CD4-positive, alpha-beta memory T cell (primary cell): ENCODE data around the gene SPATA20. TPM values are rescaled to one million over a fixed set of nuclear protein-coding genes. Genes with fewer than 3 reads are reported as not detected.
A peak's percentile ranks its signal among the peaks of the same experiment; 100 is the strongest.

Source experiments
- CTCF ChIA-PET: fragments of 350-600 bp; sonication (Branson Sonifier 250); formaldehyde crosslinking; loops from one replicate; lab custom pipeline; 2021; ENCODE audit warnings: inconsistent platforms; ENCODE audit not compliant: partially characterized antibody; lab: Charles Lee
- POLR2A ChIA-PET: fragments of 350-600 bp; sonication (Branson Sonifier 250); formaldehyde crosslinking; loops from one replicate; lab custom pipeline; 2021; ENCODE audit not compliant: partially characterized antibody; lab: Charles Lee
- DNase-seq, 5 donors: peaks; one replicate each; pipeline versions ENCODE4 v3.0.0 to v3.0.0-alpha.2; 2020 to 2022; ENCODE audit warnings: mixed read lengths in 1 of 5
- H3K27ac ChIP-seq: one replicate; pipeline ENCODE4 v1.7.0; 2013; ENCODE audit warnings: low read depth, low read length
- H3K27me3 ChIP-seq: 2 replicates; pipeline ENCODE4 v1.7.0; 2013; ENCODE audit warnings: mild to moderate bottlenecking, low read length, moderate library complexity; ENCODE audit not compliant: insufficient read depth
- H3K36me3 ChIP-seq: 2 replicates; pipeline ENCODE4 v1.7.0; 2013; ENCODE audit warnings: mild to moderate bottlenecking, low read length, moderate library complexity; ENCODE audit not compliant: insufficient read depth
- H3K4me1 ChIP-seq: 2 replicates; pipeline ENCODE4 v1.7.0; 2013; ENCODE audit warnings: mild to moderate bottlenecking, low read length, moderate library complexity; ENCODE audit not compliant: insufficient read depth
- H3K4me3 ChIP-seq, 2 donors: one replicate each; pipeline ENCODE4 v1.7.0; 2013; ENCODE audit warnings: low read length in 2 of 2, mild to moderate bottlenecking in 1 of 2
- H3K9me3 ChIP-seq, 2 donors: one replicate each; pipeline ENCODE4 v1.7.0; 2013; ENCODE audit warnings: low read length in 2 of 2, control low read depth in 1 of 2; ENCODE audit not compliant: control insufficient read depth in 1 of 2
- H3K27ac Mint-ChIP-seq, 7 donors: one replicate each; pipeline ENCODE4 v1.8.0; 2020 to 2021; ENCODE audit warnings: mixed read lengths in 7 of 7, mild to moderate bottlenecking in 6 of 7, inconsistent platforms in 3 of 7, moderate library complexity in 3 of 7
- H3K27me3 Mint-ChIP-seq, 2 donors: one replicate each; pipeline ENCODE4 v1.8.0; 2020 to 2021; ENCODE audit warnings: mixed read lengths in 2 of 2
- H3K36me3 Mint-ChIP-seq, 2 donors: one replicate each; pipeline ENCODE4 v1.8.0; 2020 to 2021; ENCODE audit warnings: mixed read lengths in 2 of 2, inconsistent platforms in 1 of 2, mild to moderate bottlenecking in 1 of 2
- H3K4me1 Mint-ChIP-seq, 4 donors: one replicate each; pipeline ENCODE4 v1.8.0; 2020 to 2021; ENCODE audit warnings: mixed read lengths in 4 of 4, mild to moderate bottlenecking in 1 of 4
- H3K4me3 Mint-ChIP-seq, 8 donors: one replicate each; pipeline ENCODE4 v1.8.0; 2020 to 2021; ENCODE audit warnings: mixed read lengths in 8 of 8, mild to moderate bottlenecking in 7 of 8, moderate library complexity in 6 of 8, inconsistent platforms in 3 of 8
- H3K9me3 Mint-ChIP-seq, 8 donors: one replicate each; pipeline ENCODE4 v1.8.0; 2020 to 2021; ENCODE audit warnings: mixed read lengths in 8 of 8, mild to moderate bottlenecking in 5 of 8, inconsistent platforms in 3 of 8, moderate library complexity in 1 of 8
- intact Hi-C: fragments of 100-400 bp; cut with micrococcal nuclease; formaldehyde crosslinking; loops from one replicate; pipeline ENCODE4 v1.15.1; 2023
- polyA plus RNA-seq, 2 donors: library from polyadenylated mRNA; unstranded; fragments of 300-500 nt; fragmentation: Illumina TruSeq; gene quantifications; one replicate each; pipeline ENCODE4 v1.2.3, GENCODE V29; 2021
- total RNA-seq, 2 experiments: library from RNA; stranded (reverse); gene quantifications; one replicate each; pipeline ENCODE4 v1.2.3, GENCODE V29; 2021

Gene SPATA20
- total and polyA plus RNA-seq, 4 experiments from 2014 or later, result 5.4 to 14.1 (median 10.3) TPM

GRCh38 chr17:50505591-50506130 is 41.3 kb upstream of the SPATA20 start:
- intact Hi-C loops, result loop anchor here (5.0 kb wide), 1 partner anchor 37 kb away; no protein-coding TSS in a partner anchor
- ChIA-PET CTCF (interaction anchor here (1.6 to 6.1 kb wide), 2 partner anchors 22 to 26 kb away, joined by 6 to 32 read pairs; no protein-coding TSS in a partner anchor), POLR2A (no interaction called here)
- H3K4me3 ChIP-seq, result no peak overlapping the region
- no peak overlapping the region for H3K27ac ChIP-seq
- no peaks in the 10 kb centered on the region for H3K9me3 ChIP-seq
- no peak for DNase-seq
- Mint-ChIP-seq H3K4me1 (peaks cover 9 to 34% (median 21%) of the 10 kb centered on the region in 4 donors), H3K9me3 (peaks cover 0 to 2% (median 0%) of the 10 kb centered on the region in 8 donors), H3K27ac (peak overlapping the region in 1 of 7 donors; percentile 51), H3K27me3 (no peaks in the 10 kb centered on the region), H3K36me3 (peaks cover 0 to 3% of the 10 kb centered on the region in 2 donors), H3K4me3 (no peak overlapping the region)
- H3K4me1 ChIP-seq, result peaks cover 20% of the 10 kb centered on the region
- no peaks in the 10 kb centered on the region for H3K36me3 ChIP-seq
- H3K27me3 ChIP-seq, result no peaks in the 10 kb centered on the region

DNA sequence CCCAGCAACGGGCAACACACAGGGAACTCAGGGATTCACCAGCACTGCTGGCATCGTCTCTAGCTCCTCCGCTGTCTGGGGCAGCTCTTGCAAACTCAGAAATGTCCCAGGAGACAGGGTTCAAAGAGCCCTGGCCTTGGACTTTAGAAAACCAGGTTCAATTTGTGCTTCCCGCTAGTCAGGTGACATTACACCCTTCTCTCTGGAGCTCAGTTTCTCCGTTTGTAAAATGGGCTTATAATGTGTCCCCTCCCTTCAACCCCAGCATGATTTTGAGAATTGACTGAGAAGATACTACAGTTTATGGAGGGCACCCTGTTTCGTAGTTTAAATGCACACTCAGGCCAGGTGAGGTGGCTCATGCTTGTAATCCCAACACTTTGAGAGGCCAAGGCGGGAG is 40.7 kb upstream of the SPATA20 start:
- H3K36me3 ChIP-seq, result no peaks in the 10 kb centered on the region
- no peaks in the 10 kb centered on the region for H3K27me3 Mint-ChIP-seq
- H3K36me3 Mint-ChIP-seq, result peaks cover 0 to 3% of the 10 kb centered on the region in 2 donors
- intact Hi-C loops, result loop anchor here (5.0 kb wide), 1 partner anchor 36 kb away; no protein-coding TSS in a partner anchor
- no peak for DNase-seq
- H3K27me3 ChIP-seq, result no peaks in the 10 kb centered on the region
- peaks cover 27% of the 10 kb centered on the region for H3K4me1 ChIP-seq
- H3K9me3 ChIP-seq, result no peaks in the 10 kb centered on the region
- no peak overlapping the region for H3K4me3 ChIP-seq
- ChIA-PET POLR2A (no interaction called here), CTCF (interaction anchor here (6.1 kb wide), 1 partner anchor 23 kb away, joined by 32 read pairs; no protein-coding TSS in a partner anchor)
- peak overlapping the region in 1 of 7 donors; percentile 60 for H3K27ac Mint-ChIP-seq
- H3K4me1 Mint-ChIP-seq, result peaks cover 14 to 41% (median 26%) of the 10 kb centered on the region in 4 donors
- peak overlapping the region in 3 of 8 donors; percentile 2 to 39 (median 10) for H3K4me3 Mint-ChIP-seq
- no peak overlapping the region for H3K27ac ChIP-seq
- peaks cover 0 to 2% (median 0%) of the 10 kb centered on the region in 8 donors for H3K9me3 Mint-ChIP-seq

- H3K27me3 Mint-ChIP-seq, result no peaks in the 10 kb centered on the region
Observed at GRCh38 chr17:50507871-50508572, 39.0 kb upstream of the SPATA20 start, which contains the start of gene MYCBPAP. Gene MYCBPAP, plus strand, starts transcription at chr17:50508439. Its CDS starts 236 bp downstream, at chr17:50508675.

DNA sequence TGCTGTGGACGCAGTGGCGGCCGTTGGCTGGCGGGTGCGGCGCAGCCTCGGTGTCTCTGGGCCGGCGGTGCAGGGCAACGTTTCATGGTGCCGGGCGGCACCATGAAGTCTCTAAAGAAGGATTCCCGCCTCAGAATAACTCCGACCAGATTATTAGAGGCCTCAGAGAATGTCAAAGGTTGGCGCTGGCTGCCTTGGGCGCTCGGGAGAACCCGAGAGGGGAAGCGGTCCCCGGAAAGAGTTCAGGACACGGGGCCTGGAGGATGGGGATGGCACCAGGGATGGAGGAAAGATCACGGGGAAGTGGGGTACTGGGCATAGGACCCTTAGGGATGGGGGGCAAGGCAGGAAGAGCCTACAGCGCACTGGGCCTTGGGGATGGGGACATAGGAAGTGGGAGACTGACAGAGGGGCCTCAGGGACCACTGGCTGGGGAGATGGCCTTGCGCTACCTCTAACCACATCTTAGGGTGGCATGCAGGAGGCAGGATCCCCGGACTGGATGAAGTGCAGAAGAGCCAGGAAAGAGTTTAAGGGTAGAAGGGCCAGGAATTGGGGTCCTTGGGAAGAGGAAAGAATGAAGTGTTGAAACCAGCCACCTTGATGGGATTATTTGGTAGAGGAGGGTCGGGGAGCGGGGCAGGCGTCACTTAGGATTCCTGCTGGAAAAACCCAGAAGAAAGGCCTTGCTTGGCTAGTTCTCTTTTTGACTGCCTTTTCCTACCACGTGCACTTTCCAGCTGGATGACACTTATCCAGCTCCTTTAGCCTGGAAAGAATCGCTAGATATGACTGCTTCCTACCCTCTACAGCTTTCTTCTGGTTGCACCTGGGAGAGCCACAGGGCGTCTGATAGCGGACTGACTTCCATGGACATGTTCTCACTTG is 38.2 kb upstream of the SPATA20 start:
- no peak for DNase-seq
- Histone ChIP-seq H3K4me3 (peak overlapping the region; percentile 19 to 63), H3K9me3 (no peaks in the 10 kb centered on the region), H3K27ac (peak overlapping the region; percentile 72), H3K27me3 (no peaks in the 10 kb centered on the region), H3K36me3 (no peaks in the 10 kb centered on the region), H3K4me1 (peaks cover 31% of the 10 kb centered on the region)
- POLR2A ChIA-PET, result no interaction called here
- H3K4me3 Mint-ChIP-seq, result peak overlapping the region; percentile 87 to 98 (median 90)
- peaks cover 19 to 48% (median 33%) of the 10 kb centered on the region in 4 donors for H3K4me1 Mint-ChIP-seq
- peak overlapping the region; percentile 83 to 95 (median 92) for H3K27ac Mint-ChIP-seq
- intact Hi-C loops, result loop anchor here (1.0 to 5.0 kb wide), 2 partner anchors 31 to 33 kb away; partner anchors contain the start of gene RSAD1
- CTCF ChIA-PET, result interaction anchor here (1.3 kb wide), 1 partner anchor 111 kb away, joined by 7 read pairs; the partner anchor contains the start of gene LRRC59
- no peaks in the 10 kb centered on the region for H3K27me3 Mint-ChIP-seq
- no peaks in the 10 kb centered on the region for H3K9me3 Mint-ChIP-seq
- H3K36me3 Mint-ChIP-seq, result peaks cover 0 to 3% of the 10 kb centered on the region in 2 donors

More at GRCh38 chr17:50507871-50508572, 39.0 kb upstream of the SPATA20 start, which contains the start of gene MYCBPAP:
- Histone ChIP-seq H3K4me1 (peaks cover 31% of the 10 kb centered on the region), H3K36me3 (no peaks in the 10 kb centered on the region), H3K4me3 (peak within 1 kb of the TSS; percentile 19 to 63), H3K27ac (peak within 1 kb of the TSS; percentile 72), H3K9me3 (no peaks in the 10 kb centered on the region), H3K27me3 (no peaks in the 10 kb centered on the region)
- intact Hi-C loops, result loop anchor here (1.0 to 5.0 kb wide), 2 partner anchors 30 to 34 kb away; partner anchors contain the start of gene RSAD1
- Mint-ChIP-seq H3K4me3 (peak within 1 kb of the TSS; percentile 87 to 98 (median 90)), H3K9me3 (peaks cover 0 to 2% (median 0%) of the 10 kb centered on the region in 8 donors), H3K4me1 (peaks cover 19 to 53% (median 34%) of the 10 kb centered on the region in 4 donors), H3K27ac (peak within 1 kb of the TSS; percentile 90 to 97 (median 92)), H3K36me3 (peaks cover 0 to 3% of the 10 kb centered on the region in 2 donors)
- CTCF ChIA-PET, result no interaction called here
- POLR2A ChIA-PET, result no interaction called here
- peak; percentile 74 to 89 (median 76) for DNase-seq

DNA sequence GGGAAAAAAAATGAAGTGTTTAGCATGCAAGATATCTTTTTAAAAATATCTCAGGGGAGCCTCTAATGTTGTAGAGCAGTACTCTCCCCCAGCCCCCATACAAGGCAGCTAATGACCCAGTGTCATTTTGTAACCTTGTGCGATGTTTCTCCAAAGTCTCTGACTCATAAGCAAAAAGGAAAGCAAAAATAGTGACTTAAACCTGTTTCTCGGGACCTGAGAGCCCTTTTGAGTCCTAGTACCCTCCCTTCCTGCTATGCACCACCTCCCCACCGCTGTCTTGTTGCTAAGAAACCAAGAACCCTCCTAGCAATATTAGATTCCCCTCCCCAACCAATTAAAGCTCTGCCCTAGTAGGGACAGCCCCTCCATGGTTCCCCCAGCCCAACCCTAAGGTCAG is 35.9 kb upstream of the SPATA20 start:
- peak overlapping the region; percentile 13 for H3K27ac ChIP-seq
- peaks cover 0 to 3% of the 10 kb centered on the region in 2 donors for H3K36me3 Mint-ChIP-seq
- ChIA-PET POLR2A (interaction anchor here (0.9 to 1.4 kb wide), 4 partner anchors 9 to 32 kb away, joined by 3 to 4 read pairs (median 4); no protein-coding TSS in a partner anchor), CTCF (interaction anchor here (1.0 to 1.3 kb wide), 3 partner anchors 8 to 32 kb away, joined by 3 to 7 read pairs (median 3); no protein-coding TSS in a partner anchor)
- H3K4me1 ChIP-seq, result peaks cover 31% of the 10 kb centered on the region
- no peaks in the 10 kb centered on the region for H3K27me3 ChIP-seq
- no peaks in the 10 kb centered on the region for H3K27me3 Mint-ChIP-seq
- intact Hi-C loops, result no loop called here
- peak overlapping the region; percentile 45 to 84 (median 69) for H3K4me3 Mint-ChIP-seq
- no peaks in the 10 kb centered on the region for H3K9me3 ChIP-seq
- no peaks in the 10 kb centered on the region for H3K36me3 ChIP-seq
- peaks cover 19 to 45% (median 32%) of the 10 kb centered on the region in 4 donors for H3K4me1 Mint-ChIP-seq
- peak overlapping the region; percentile 30 to 90 (median 74) for H3K27ac Mint-ChIP-seq
- H3K4me3 ChIP-seq, result no peak overlapping the region
- H3K9me3 Mint-ChIP-seq, result no peaks in the 10 kb centered on the region
- DNase-seq, result peak; percentile 41 to 79 (median 57)

GRCh38 chr17:50513495-50513894 is 33.5 kb upstream of the SPATA20 start:
- ChIA-PET CTCF (interaction anchor here (0.7 kb wide), 1 partner anchor 12 kb away, joined by 3 read pairs; no protein-coding TSS in a partner anchor), POLR2A (no interaction called here)
- H3K4me3 Mint-ChIP-seq, result no peak overlapping the region
- no peaks in the 10 kb centered on the region for H3K36me3 ChIP-seq
- no peak for DNase-seq
- no peaks in the 10 kb centered on the region for H3K9me3 ChIP-seq
- H3K4me1 Mint-ChIP-seq, result peaks cover 24 to 54% (median 39%) of the 10 kb centered on the region in 4 donors
- peaks cover 43% of the 10 kb centered on the region for H3K4me1 ChIP-seq
- intact Hi-C loops, result no loop called here
- no peaks in the 10 kb centered on the region for H3K27me3 Mint-ChIP-seq
- no peaks in the 10 kb centered on the region for H3K9me3 Mint-ChIP-seq
- H3K4me3 ChIP-seq, result no peak overlapping the region
- H3K27me3 ChIP-seq, result no peaks in the 10 kb centered on the region
- no peak overlapping the region for H3K27ac Mint-ChIP-seq
- H3K27ac ChIP-seq, result no peak overlapping the region
- H3K36me3 Mint-ChIP-seq, result peaks cover 0 to 3% of the 10 kb centered on the region in 2 donors
